Stimulated activated CD4-positive, alpha-beta T cell treated with anti-CD3 and anti-CD28 coated beads, Interleukin-12 subunit alpha, Interleukin-12 subunit beta, amount 100 ng/mL, for 4 hours (primary cell): ENCODE results near the gene WDR49.

Source experiments
- DNase-seq: peaks from one replicate; pipeline ENCODE4 v3.0.0-alpha.2; 2020

Gene WDR49

GRCh38 chr3:167483708-167484475 is 169.8 kb downstream of the WDR49 start:
- no peak for DNase-seq

DNA sequence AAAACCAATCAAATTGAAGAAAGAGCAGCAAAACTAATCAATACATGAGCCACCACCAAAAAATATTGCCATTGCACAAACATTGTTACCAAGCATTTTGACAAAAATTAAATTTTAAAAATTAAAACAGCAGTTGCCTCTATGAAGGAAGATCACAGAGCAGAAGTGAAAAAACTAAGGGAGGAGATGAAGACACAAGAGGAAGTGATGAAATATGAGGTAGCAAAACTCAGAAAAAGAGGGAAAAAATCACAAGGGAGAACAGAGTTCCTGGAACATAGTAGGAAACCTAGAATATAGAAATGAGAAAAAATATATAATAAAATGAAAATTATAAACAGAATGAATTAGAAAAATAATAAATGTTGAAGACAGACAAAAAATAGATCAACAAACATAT is 172.6 kb downstream of the WDR49 start:
- no peak for DNase-seq

DNA sequence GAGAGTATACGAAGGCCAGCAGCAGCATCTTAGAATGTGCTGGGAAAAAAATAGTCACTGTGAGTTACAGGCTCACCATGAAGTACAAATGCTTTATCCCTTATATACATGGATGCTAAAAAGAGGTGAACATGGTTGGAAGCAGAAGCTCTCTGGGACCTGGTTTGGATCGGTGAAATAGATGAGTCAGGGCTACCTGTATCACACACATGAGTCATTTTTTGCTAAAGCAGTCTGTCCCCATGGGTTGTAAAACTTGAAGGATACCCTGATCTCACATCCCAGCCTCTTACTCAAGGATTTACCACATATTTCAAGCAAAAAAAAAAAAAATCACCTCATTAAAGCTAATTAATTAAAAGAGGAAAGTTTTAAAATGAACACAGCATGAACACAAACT is 173.0 kb downstream of the WDR49 start:
- no peak for DNase-seq

DNA sequence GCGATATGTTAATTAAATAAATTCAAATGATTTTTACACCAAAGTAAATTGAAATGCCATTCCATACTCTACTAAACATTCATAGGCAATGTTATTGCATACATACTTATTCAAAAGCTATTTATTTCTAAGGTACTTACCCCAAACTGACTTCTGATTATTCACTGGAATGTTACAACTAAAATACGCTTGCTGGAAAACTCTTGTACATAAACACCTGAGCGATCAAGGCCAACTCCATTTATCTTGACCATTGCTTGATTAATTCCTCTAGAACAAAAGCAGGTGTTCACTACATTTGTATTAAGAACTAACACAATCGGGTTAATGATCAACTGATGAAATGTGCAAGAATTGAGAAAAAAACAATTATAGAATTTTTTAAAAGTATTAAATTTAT is 179.9 kb downstream of the WDR49 start, which contains the start of gene SERPINI2:
TSS of gene SERPINI2 (minus strand) at position 180 of the 400 bp plus-strand sequence. CDS start 2,208 bp downstream, outside the sequence.
- DNase-seq = no peak

DNA sequence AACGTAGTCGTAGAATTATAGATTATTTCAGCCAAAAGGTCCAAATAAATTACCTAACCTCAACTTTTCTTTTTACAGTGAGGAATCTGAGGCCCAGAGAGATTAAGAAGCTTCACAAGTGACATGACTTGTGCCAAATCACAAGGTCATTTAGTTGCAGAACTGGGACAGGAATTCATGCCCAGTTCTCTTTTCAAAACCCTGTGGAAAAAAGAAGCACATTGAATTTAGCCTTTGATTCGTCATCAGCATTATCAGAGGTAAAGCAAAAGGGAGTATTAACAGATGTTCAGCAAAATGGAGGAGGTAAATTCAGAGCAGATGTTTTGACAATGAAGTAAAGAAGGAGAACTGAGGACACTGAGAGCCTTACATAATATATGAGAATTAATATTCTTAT is 184.4 kb downstream of the WDR49 start:
- no peak for DNase-seq

- no peak for DNase-seq
These were observed 185.7 kb downstream of the WDR49 start for GRCh38 chr3:167467848-167468611.

GRCh38 chr3:167466966-167467365 is 186.8 kb downstream of the WDR49 start:
- DNase-seq = no peak

DNA sequence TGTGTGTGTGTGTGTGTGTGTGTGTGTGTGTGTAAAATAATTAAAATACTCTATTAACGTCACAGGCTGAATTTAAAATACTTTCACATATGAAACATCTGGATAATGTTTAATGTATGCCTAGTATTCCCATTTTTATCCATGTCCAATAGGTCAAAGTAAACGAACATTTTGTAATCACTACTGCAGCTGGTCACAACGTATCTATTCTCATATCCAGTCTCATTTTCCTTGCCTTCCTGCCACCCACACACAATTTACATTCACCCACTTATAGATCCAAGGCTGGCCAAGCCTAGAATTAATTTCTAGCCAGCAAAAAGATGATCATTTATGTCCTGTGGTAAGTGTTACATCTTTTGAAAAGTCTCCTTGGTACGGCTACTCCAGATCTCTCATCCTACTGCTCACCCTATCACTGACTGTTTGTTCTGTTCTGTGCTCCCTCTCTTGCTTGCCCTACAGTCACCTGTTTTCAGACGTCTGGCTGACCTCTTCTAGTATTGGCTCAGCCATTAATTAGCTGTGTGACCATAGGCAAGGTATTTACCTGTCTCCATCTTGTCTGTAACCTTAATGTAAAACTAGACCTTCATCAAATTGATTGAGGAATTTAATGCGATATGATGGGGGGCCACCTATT is 197.5 kb downstream of the WDR49 start:
- no peak for DNase-seq

DNA sequence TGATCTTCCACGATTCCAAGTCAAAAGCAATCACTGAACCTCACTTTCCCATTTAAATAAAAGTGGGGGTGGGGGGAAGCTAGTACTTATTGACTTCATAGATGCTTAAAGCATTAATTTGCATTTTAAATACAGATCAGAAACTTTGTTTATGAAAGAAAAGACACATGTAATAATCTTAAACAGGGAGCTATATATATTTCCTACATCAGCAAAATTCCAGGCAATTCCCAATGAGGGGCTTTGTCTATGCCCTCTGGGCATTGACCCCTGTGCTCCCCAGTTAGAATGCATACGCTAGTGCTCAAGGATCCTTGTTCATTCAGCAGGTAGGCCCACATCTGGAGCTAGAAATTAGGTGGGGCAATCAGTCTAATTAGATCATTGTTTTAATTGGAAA is 199.9 kb downstream of the WDR49 start:
- no peak for DNase-seq

- DNase-seq = no peak
These were observed 202.5 kb downstream of the WDR49 start for GRCh38 chr3:167451282-167451681.

- no peak for DNase-seq
These were observed 203.1 kb downstream of the WDR49 start for GRCh38 chr3:167450675-167451074.

- no peak for DNase-seq
These were observed 203.5 kb downstream of the WDR49 start for GRCh38 chr3:167450195-167450594.

DNA sequence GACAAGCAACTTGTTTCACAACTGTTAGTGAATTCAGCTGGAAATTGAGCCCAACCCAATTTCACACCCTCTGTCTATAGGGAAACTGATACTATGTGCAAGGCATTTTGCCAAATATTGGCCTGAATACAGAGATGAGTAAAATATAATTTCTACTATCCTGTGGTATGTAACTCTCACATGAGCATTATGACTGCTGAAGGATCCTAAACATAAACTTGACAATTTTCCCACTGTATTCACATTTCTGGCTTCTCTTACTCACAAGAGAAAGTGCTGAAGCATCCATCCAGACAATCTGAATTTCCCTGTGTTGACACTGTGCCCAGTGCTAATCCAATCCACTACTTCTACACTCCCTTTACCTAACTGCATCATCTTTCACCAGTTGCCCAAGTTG is 208.3 kb downstream of the WDR49 start:
- DNase-seq = no peak

DNA sequence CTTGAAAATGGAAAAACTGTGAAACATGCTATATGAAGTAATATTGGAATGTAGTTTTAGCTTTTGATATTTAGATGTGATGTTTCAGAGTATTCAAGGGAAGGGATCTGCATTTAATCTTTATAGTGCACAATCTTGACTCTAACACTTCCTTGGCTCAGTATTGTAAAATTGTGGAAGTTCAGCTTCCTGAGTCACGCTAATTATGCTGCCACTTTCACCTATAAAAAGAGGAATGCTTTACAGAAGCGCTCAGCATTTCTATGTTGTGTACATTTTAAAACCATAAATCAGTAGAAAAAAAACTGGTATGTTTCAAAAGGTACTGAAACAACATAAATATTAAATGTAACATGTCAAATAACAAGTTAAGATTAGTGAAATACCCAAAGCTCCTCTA is 212.5 kb downstream of the WDR49 start:
- no peak for DNase-seq

GRCh38 chr3:167437428-167438139 is 216.2 kb downstream of the WDR49 start:
- no peak for DNase-seq
